Liver (tissue), 9 donors: ENCODE data around the gene SLC14A1. TPM values are rescaled to one million over a fixed set of nuclear protein-coding genes. Genes with fewer than 3 reads are reported as not detected.

Source experiments
- DNase-seq: peaks from one replicate; pipeline ENCODE4 v3.0.0-alpha.2; 2017; ENCODE audit warnings: low spot score
- H3K27ac ChIP-seq, 2 donors: one replicate each; pipeline ENCODE4 v1.7.0; 2013; ENCODE audit warnings: inconsistent platforms in 2 of 2, low read length in 2 of 2, control low read depth in 1 of 2, low read depth in 1 of 2, mild to moderate bottlenecking in 1 of 2
- H3K27me3 ChIP-seq, 4 donors: one replicate each; pipeline versions ENCODE4 v1.6.1 to v1.7.0; 2013; ENCODE audit warnings: low read length in 3 of 4, inconsistent platforms in 1 of 4, mild to moderate bottlenecking in 1 of 4, moderate library complexity in 1 of 4; ENCODE audit not compliant: control insufficient read depth in 4 of 4, insufficient read depth in 4 of 4
- H3K36me3 ChIP-seq, 4 donors: one replicate each; pipeline versions ENCODE4 v1.6.1 to v1.7.0; 2013; ENCODE audit warnings: low read length in 3 of 4, mild to moderate bottlenecking in 3 of 4, low read depth in 1 of 4, moderate library complexity in 1 of 4; ENCODE audit not compliant: control insufficient read depth in 4 of 4, insufficient read depth in 3 of 4
- H3K4me1 ChIP-seq, 4 donors: one replicate each; pipeline versions ENCODE4 v1.6.1 to v1.7.0; 2013; ENCODE audit warnings: low read length in 3 of 4, mild to moderate bottlenecking in 3 of 4, moderate library complexity in 1 of 4; ENCODE audit not compliant: control insufficient read depth in 4 of 4, insufficient read depth in 4 of 4
- H3K4me3 ChIP-seq, 3 donors: one replicate each; pipeline versions ENCODE4 v1.6.1 to v1.7.0; 2013; ENCODE audit warnings: low read length in 3 of 3, control low read depth in 1 of 3, low read depth in 1 of 3, mild to moderate bottlenecking in 1 of 3
- H3K9ac ChIP-seq, 2 donors: one replicate each; pipeline ENCODE4 v1.7.0; 2013; ENCODE audit warnings: low read length in 2 of 2, mild to moderate bottlenecking in 2 of 2, moderate library complexity in 2 of 2, control low read depth in 1 of 2, low read depth in 1 of 2
- H3K9me3 ChIP-seq, 4 donors: one replicate each; pipeline versions ENCODE4 v1.6.1 to v1.7.0; 2013; ENCODE audit warnings: low read length in 3 of 4; ENCODE audit not compliant: control insufficient read depth in 4 of 4
- EGR1 ChIP-seq, 2 donors: IDR thresholded peaks; 2 replicates each; pipeline ENCODE4 v1.6.1; 2016 to 2018; ENCODE audit warnings: antibody characterized with exemption in 2 of 2, low read depth in 2 of 2
- FOXA1 ChIP-seq: IDR thresholded peaks from 2 replicates; pipeline ENCODE4 v1.6.1; 2016; ENCODE audit warnings: antibody characterized with exemption
- FOXA2 ChIP-seq: IDR thresholded peaks from 2 replicates; pipeline ENCODE4 v1.6.1; 2016; ENCODE audit warnings: antibody characterized with exemption
- GABPA ChIP-seq, 2 donors: IDR thresholded peaks in 1 of 2; conservative IDR thresholded peaks in 1 of 2; 2 replicates each; pipeline ENCODE4 v1.6.1; 2016; ENCODE audit warnings: antibody characterized with exemption in 2 of 2, mild to moderate bottlenecking in 1 of 2, moderate library complexity in 1 of 2
- HNF4A ChIP-seq, 2 donors: conservative IDR thresholded peaks; 2 replicates each; pipeline ENCODE4 v1.6.1; 2016; ENCODE audit warnings: antibody characterized with exemption in 2 of 2, mild to moderate bottlenecking in 2 of 2
- HNF4G ChIP-seq: IDR thresholded peaks from 2 replicates; pipeline ENCODE4 v1.6.1; 2016; ENCODE audit warnings: antibody characterized with exemption
- JUND ChIP-seq, 2 donors: IDR thresholded peaks; 2 replicates each; pipeline ENCODE4 v1.6.1; 2016; ENCODE audit warnings: antibody characterized with exemption in 2 of 2
- NR2F2 ChIP-seq: IDR thresholded peaks from 2 replicates; pipeline ENCODE4 v1.6.1; 2016; ENCODE audit warnings: antibody characterized with exemption
- RAD21 ChIP-seq, 2 donors: IDR thresholded peaks; 2 replicates each; pipeline ENCODE4 v1.6.1; 2016; ENCODE audit warnings: antibody characterized with exemption in 2 of 2, mild to moderate bottlenecking in 2 of 2
- RXRA ChIP-seq, 2 donors: IDR thresholded peaks; 2 replicates each; pipeline ENCODE4 v1.6.1; 2017 to 2018; ENCODE audit warnings: antibody characterized with exemption in 2 of 2, mild to moderate bottlenecking in 1 of 2
- SP1 ChIP-seq: IDR thresholded peaks from 2 replicates; pipeline ENCODE4 v1.6.1; 2018; ENCODE audit warnings: antibody characterized with exemption, mild to moderate bottlenecking
- TAF1 ChIP-seq: conservative IDR thresholded peaks from 2 replicates; pipeline ENCODE4 v1.6.1; 2016; ENCODE audit warnings: antibody characterized with exemption, mild to moderate bottlenecking
- YY1 ChIP-seq: IDR thresholded peaks from 2 replicates; pipeline ENCODE4 v1.6.1; 2016; ENCODE audit warnings: antibody characterized with exemption, mild to moderate bottlenecking
- WGBS: extraction: QIAGEN DNeasy Blood & Tissue Kit; methylation state at CpG from one replicate; pipeline ENCODE4 v1.1.7; 2013; 5-methylcytosine and 5-hydroxymethylcytosine counted together
- polyA plus RNA-seq, 2 donors: library from polyadenylated mRNA; stranded (reverse) in 1 of 2; unstranded in 1 of 2; fragments of 200-250 nt in 1 of 2; fragments of >200 nt in 1 of 2; fragmentation: Nextera tagmentation in 1 of 2; extraction: Ambion mirVana in 1 of 2; gene quantifications; one replicate each; pipeline versions ENCODE4 v1.2.1 to v1.2.3, GENCODE V29; 2013 to 2015
- total RNA-seq, 2 donors: library from RNA; depleted of rRNA; stranded (reverse); fragments of >200 nt; gene quantifications; one replicate each; pipeline ENCODE4 v1.2.3, GENCODE V29; 2014
- TF ChIP-seq, protein P1 (sequence below): IDR thresholded peaks from 2 replicates; pipeline ENCODE4 v1.6.1; 2016; ENCODE audit warnings: antibody characterized with exemption
- TF ChIP-seq, protein P2 (sequence below): IDR thresholded peaks from 2 replicates; pipeline ENCODE4 v1.6.1; 2016; ENCODE audit warnings: antibody characterized with exemption
- TF ChIP-seq, protein P3 (sequence below): IDR thresholded peaks from 2 replicates; pipeline ENCODE4 v1.6.1; 2016; ENCODE audit warnings: antibody characterized with exemption
- TF ChIP-seq, protein P4 (sequence below): fragments of 150-350 bp; IDR thresholded peaks from 2 replicates; pipeline ENCODE4 v1.5.1; 2017; ENCODE audit warnings: improper control_type of control experiment, low read depth, low read length; ENCODE audit not compliant: missing input control
- TF ChIP-seq, protein P5 (sequence below): IDR thresholded peaks from 2 replicates; pipeline ENCODE4 v1.6.1; 2016; ENCODE audit warnings: antibody characterized with exemption, mild to moderate bottlenecking
- donor health status: healthy.
- donor health status: healthy.
- donor health status: healthy.
- donor health status: healthy.
- donor health status: healthy.

The SLC14A1 gene
- total and polyA plus RNA-seq, 4 donors, result 0.56 to 96.7 (median 0.80) TPM

DNA sequence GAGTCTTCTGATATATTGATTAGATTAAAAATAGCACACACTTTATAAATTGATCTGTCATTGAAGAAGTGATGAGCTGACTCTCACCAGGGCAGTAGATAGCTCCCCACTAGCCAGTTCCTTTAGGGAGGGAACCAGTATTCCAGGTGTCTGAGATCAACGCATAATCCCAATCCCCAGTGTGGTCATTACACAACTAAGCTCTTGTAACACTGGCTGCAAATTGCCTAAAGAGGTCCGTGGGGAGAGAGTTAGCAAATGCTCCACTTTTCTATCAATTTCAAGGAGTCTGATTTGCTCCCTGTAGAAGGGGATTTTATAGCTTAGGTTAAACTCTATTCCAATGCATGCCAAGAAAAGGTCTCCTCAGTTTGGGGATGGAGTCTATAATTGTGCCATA, 7.7 kb downstream of the SLC14A1 start:
- no peak overlapping the region for H3K27ac ChIP-seq
- H3K9ac ChIP-seq, result no peak overlapping the region
- H3K36me3 ChIP-seq, result no peaks in the 10 kb centered on the region
- TF ChIP-seq, protein P1, sequence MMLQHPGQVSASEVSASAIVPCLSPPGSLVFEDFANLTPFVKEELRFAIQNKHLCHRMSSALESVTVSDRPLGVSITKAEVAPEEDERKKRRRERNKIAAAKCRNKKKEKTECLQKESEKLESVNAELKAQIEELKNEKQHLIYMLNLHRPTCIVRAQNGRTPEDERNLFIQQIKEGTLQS, result no peak
- TF ChIP-seq EGR1 (IDR thresholded peaks at IDR 0.05; ENCODE audit: low read depth in 2 of 2), result no peak
- TF ChIP-seq, protein P2, sequence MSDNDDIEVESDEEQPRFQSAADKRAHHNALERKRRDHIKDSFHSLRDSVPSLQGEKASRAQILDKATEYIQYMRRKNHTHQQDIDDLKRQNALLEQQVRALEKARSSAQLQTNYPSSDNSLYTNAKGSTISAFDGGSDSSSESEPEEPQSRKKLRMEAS, result no peak
- TF ChIP-seq HNF4G, result no peak
- TF ChIP-seq SP1, result no peak
- TF ChIP-seq YY1, result no peak
- TF ChIP-seq, protein P3, sequence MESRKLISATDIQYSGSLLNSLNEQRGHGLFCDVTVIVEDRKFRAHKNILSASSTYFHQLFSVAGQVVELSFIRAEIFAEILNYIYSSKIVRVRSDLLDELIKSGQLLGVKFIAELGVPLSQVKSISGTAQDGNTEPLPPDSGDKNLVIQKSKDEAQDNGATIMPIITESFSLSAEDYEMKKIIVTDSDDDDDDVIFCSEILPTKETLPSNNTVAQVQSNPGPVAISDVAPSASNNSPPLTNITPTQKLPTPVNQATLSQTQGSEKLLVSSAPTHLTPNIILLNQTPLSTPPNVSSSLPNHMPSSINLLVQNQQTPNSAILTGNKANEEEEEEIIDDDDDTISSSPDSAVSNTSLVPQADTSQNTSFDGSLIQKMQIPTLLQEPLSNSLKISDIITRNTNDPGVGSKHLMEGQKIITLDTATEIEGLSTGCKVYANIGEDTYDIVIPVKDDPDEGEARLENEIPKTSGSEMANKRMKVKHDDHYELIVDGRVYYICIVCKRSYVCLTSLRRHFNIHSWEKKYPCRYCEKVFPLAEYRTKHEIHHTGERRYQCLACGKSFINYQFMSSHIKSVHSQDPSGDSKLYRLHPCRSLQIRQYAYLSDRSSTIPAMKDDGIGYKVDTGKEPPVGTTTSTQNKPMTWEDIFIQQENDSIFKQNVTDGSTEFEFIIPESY, result no peak
- TF ChIP-seq JUND (IDR thresholded peaks at IDR 0.05), result no peak
- TF ChIP-seq FOXA2, result no peak
- TF ChIP-seq RXRA (IDR thresholded peaks at IDR 0.05), result no peak
- no peak for TF ChIP-seq TAF1
- TF ChIP-seq GABPA (IDR thresholded peaks at IDR 0.05 in 1 of 2, conservative IDR thresholded peaks at IDR 0.05 in 1 of 2), result no peak
- no peaks in the 10 kb centered on the region for H3K27me3 ChIP-seq
- no peak overlapping the region for H3K4me3 ChIP-seq
- 92% methylated on average over 2 of the region's 2 CpGs for WGBS
- no peaks in the 10 kb centered on the region for H3K9me3 ChIP-seq
- no peaks in the 10 kb centered on the region for H3K4me1 ChIP-seq
- DNase-seq, result no peak

DNA sequence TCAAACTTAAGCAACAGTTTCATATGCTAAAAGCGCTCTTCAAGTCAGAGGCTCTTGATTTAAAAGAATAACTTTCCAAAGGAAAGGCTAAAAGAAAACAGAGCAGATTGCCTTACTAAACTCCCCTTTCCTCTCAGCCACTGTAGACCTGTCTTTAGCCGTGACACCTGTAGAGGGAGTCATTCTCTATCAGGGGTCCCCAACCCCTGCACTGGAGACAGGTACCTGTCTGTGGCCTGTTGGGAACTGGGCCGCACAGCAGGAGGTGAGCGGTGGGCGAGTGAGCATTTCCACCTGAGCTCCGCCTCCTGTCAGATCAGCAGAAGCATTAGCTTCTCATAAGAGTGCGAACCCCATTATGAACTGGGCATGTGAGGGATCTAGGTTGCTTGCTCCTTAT, 9.6 kb downstream of the SLC14A1 start:
- H3K4me1 ChIP-seq, result no peaks in the 10 kb centered on the region
- no peaks in the 10 kb centered on the region for H3K36me3 ChIP-seq
- H3K27me3 ChIP-seq, result no peaks in the 10 kb centered on the region
- TF ChIP-seq FOXA2, result no peak
- no peak for TF ChIP-seq RXRA (IDR thresholded peaks at IDR 0.05)
- TF ChIP-seq, protein P3, result no peak
- TF ChIP-seq, protein P4, sequence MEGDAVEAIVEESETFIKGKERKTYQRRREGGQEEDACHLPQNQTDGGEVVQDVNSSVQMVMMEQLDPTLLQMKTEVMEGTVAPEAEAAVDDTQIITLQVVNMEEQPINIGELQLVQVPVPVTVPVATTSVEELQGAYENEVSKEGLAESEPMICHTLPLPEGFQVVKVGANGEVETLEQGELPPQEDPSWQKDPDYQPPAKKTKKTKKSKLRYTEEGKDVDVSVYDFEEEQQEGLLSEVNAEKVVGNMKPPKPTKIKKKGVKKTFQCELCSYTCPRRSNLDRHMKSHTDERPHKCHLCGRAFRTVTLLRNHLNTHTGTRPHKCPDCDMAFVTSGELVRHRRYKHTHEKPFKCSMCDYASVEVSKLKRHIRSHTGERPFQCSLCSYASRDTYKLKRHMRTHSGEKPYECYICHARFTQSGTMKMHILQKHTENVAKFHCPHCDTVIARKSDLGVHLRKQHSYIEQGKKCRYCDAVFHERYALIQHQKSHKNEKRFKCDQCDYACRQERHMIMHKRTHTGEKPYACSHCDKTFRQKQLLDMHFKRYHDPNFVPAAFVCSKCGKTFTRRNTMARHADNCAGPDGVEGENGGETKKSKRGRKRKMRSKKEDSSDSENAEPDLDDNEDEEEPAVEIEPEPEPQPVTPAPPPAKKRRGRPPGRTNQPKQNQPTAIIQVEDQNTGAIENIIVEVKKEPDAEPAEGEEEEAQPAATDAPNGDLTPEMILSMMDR, result no peak
- no peak for TF ChIP-seq YY1
- TF ChIP-seq, protein P1, result no peak
- no peak for TF ChIP-seq GABPA (IDR thresholded peaks at IDR 0.05 in 1 of 2, conservative IDR thresholded peaks at IDR 0.05 in 1 of 2)
- no peak for TF ChIP-seq HNF4A (conservative IDR thresholded peaks at IDR 0.05)
- no peak for TF ChIP-seq NR2F2
- TF ChIP-seq, protein P2, result no peak
- TF ChIP-seq EGR1 (IDR thresholded peaks at IDR 0.05; ENCODE audit: low read depth in 2 of 2), result no peak
- no peak for TF ChIP-seq SP1
- TF ChIP-seq FOXA1, result no peak
- TF ChIP-seq HNF4G, result no peak
- TF ChIP-seq TAF1, result no peak
- no peak for TF ChIP-seq JUND (IDR thresholded peaks at IDR 0.05)
- no peak for TF ChIP-seq RAD21 (IDR thresholded peaks at IDR 0.05)
- TF ChIP-seq, protein P5, sequence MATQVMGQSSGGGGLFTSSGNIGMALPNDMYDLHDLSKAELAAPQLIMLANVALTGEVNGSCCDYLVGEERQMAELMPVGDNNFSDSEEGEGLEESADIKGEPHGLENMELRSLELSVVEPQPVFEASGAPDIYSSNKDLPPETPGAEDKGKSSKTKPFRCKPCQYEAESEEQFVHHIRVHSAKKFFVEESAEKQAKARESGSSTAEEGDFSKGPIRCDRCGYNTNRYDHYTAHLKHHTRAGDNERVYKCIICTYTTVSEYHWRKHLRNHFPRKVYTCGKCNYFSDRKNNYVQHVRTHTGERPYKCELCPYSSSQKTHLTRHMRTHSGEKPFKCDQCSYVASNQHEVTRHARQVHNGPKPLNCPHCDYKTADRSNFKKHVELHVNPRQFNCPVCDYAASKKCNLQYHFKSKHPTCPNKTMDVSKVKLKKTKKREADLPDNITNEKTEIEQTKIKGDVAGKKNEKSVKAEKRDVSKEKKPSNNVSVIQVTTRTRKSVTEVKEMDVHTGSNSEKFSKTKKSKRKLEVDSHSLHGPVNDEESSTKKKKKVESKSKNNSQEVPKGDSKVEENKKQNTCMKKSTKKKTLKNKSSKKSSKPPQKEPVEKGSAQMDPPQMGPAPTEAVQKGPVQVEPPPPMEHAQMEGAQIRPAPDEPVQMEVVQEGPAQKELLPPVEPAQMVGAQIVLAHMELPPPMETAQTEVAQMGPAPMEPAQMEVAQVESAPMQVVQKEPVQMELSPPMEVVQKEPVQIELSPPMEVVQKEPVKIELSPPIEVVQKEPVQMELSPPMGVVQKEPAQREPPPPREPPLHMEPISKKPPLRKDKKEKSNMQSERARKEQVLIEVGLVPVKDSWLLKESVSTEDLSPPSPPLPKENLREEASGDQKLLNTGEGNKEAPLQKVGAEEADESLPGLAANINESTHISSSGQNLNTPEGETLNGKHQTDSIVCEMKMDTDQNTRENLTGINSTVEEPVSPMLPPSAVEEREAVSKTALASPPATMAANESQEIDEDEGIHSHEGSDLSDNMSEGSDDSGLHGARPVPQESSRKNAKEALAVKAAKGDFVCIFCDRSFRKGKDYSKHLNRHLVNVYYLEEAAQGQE, result no peak
- H3K9me3 ChIP-seq, result no peaks in the 10 kb centered on the region
- no peak for DNase-seq
- no peak overlapping the region for H3K9ac ChIP-seq
- H3K27ac ChIP-seq, result no peak overlapping the region
- 93% methylated on average over 7 of the region's 7 CpGs for WGBS
- H3K4me3 ChIP-seq, result no peak overlapping the region
